GM12873 (cell line): ENCODE measurements around the gene COL3A1.

Experiments used
- CTCF ChIP-seq: IDR thresholded peaks from 2 replicates; pipeline ENCODE4 v1.5.1; 2012; ENCODE audit warnings: low read depth, mild to moderate bottlenecking, moderate library complexity, low read length, control low read depth; ENCODE audit not compliant: insufficient read depth; ENCODE audit errors: missing control alignments

The COL3A1 gene

GRCh38 chr2:188974164-188974563 lies at the start of gene COL3A1:
Gene COL3A1 (plus strand): TSS chr2:188974373. CDS start chr2:188974490, 117 bp downstream.
- TF ChIP-seq CTCF: no peak

GRCh38 chr2:188928643-188929042 lies 45.5 kb upstream of the COL3A1 start:
- no peak for TF ChIP-seq CTCF

- TF ChIP-seq CTCF: no peak
Measured at GRCh38 chr2:188931361-188931760, 42.8 kb upstream of the COL3A1 start.

GRCh38 chr2:188937228-188938220 lies 36.6 kb upstream of the COL3A1 start:
- TF ChIP-seq CTCF: no peak

- TF ChIP-seq CTCF: no peak
Measured at GRCh38 chr2:188940171-188940570, 34.0 kb upstream of the COL3A1 start.

- no peak for TF ChIP-seq CTCF
Measured at GRCh38 chr2:188944442-188944841, 29.7 kb upstream of the COL3A1 start.

- no peak for TF ChIP-seq CTCF
Measured at GRCh38 chr2:188949046-188949818, 24.9 kb upstream of the COL3A1 start.
